Measurements from ENCODE around the gene BCKDHB.

DNA sequence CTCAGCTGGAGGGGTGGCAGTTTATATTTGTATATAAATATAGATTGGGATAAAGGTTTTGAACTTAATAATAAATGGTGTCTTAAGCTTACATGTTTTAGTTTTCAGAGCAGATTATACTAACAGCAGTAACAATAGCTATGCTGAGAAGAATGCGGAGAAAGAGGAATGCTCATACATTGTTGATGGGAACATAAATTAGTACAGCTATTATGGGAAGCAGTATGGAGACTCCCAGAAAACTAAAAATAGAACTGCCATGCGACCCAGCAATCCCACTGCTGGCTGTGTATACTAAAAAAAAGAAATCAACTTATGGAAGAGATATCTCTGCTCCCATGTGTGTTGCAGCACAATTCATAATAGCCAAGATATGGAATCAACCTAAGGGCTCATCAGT lies 127.9 kb downstream of the BCKDHB start:
- TF ChIP-seq POLR2AphosphoS5 (IDR thresholded peaks at IDR 0.05; ENCODE audit: low read depth, low read length) (no peak), TAF1 (IDR thresholded peaks at IDR 0.05; ENCODE audit: low read depth, low read length) (no peak), POLR2A (IDR thresholded peaks at IDR 0.05; ENCODE audit: low read depth, low read length) (no peak), PAX5 (IDR thresholded peaks at IDR 0.05; ENCODE audit: insufficient read depth, low read length, severe bottlenecking) (no peak), POU2F2 (IDR thresholded peaks at IDR 0.05; ENCODE audit: low read depth, low read length) (no peak)
